Panc1 (cell line): Measurements from ENCODE around the gene PPP2R3B. TPM values are rescaled to one million over a fixed set of nuclear protein-coding genes. Genes with fewer than 3 reads are reported as not detected.

Experiments
- ATAC-seq: fragments of 200-7000 bp; cut with Tn5 transposase; 2 replicates; pipeline ENCODE4 v1.9.1; 2020; ENCODE audit warnings: mild to moderate bottlenecking, moderate library complexity
- BruUV-seq: library from RNA; stranded (reverse); fragments of 400-500 nt; replicated peaks from 2 replicates; lab custom pipeline; 2021; lab: Mats Ljungman, UMichigan
- CTCF ChIA-PET: fragments of 300-600 bp; sonication (Branson Sonifier 250); formaldehyde crosslinking; loops from one replicate; lab custom pipeline; 2022; ENCODE audit warnings: antibody characterized with exemption; lab: Charles Lee
- POLR2A ChIA-PET: fragments of 300-600 bp; sonication (Branson Sonifier 250); formaldehyde crosslinking; loops from one replicate; lab custom pipeline; 2022; ENCODE audit warnings: antibody characterized with exemption; lab: Charles Lee
- DNase-seq: peaks from one replicate; pipeline ENCODE4 v3.0.0-alpha.2; 2010; ENCODE audit warnings: low read depth, low spot score
- H3K27ac ChIP-seq: 2 replicates; pipeline ENCODE4 v1.5.1; 2011; ENCODE audit warnings: mild to moderate bottlenecking, low read length, inconsistent platforms
- H3K27me3 ChIP-seq: fragments of 200-500 bp; sonication (Bioruptor generic); 2 replicates; pipeline ENCODE4 v1.6.0; 2014; ENCODE audit warnings: low read length, inconsistent platforms; ENCODE audit not compliant: control insufficient read depth, insufficient read depth
- H3K36me3 ChIP-seq: fragments of 200-500 bp; sonication (Bioruptor generic); 2 replicates; pipeline ENCODE4 v1.5.1; 2014; ENCODE audit warnings: inconsistent platforms, mild to moderate bottlenecking, low read length, moderate library complexity; ENCODE audit not compliant: control insufficient read depth, insufficient read depth
- H3K4me1 ChIP-seq: 2 replicates; pipeline ENCODE4 v1.5.1; 2011; ENCODE audit warnings: inconsistent platforms, mild to moderate bottlenecking, low read length, moderate library complexity; ENCODE audit not compliant: control insufficient read depth, insufficient read depth
- H3K4me3 ChIP-seq, 2 experiments: 2 replicates each; pipeline ENCODE4 v1.5.1; 2011 to 2012; ENCODE audit warnings: low read depth in 2 of 2, low read length in 2 of 2, mild to moderate bottlenecking in 2 of 2, inconsistent platforms in 1 of 2, moderate library complexity in 1 of 2
- H3K9me3 ChIP-seq: fragments of 200-500 bp; sonication (Bioruptor generic); 2 replicates; pipeline ENCODE4 v1.5.1; 2014; ENCODE audit warnings: low read depth, mild to moderate bottlenecking, inconsistent platforms, low read length, moderate library complexity; ENCODE audit not compliant: control insufficient read depth, insufficient read depth
- CTCF ChIP-seq: fragments of 450-650 bp; IDR thresholded peaks from 2 replicates; pipeline ENCODE4 v1.5.1; 2017; ENCODE audit warnings: mild to moderate bottlenecking
- POLR2AphosphoS5 ChIP-seq: IDR thresholded peaks from 2 replicates; pipeline ENCODE4 v1.6.1; 2012; ENCODE audit warnings: mild to moderate bottlenecking, low read depth, low read length, moderate library complexity
- REST ChIP-seq, 2 experiments: IDR thresholded peaks; 2 replicates each; pipeline ENCODE4 v1.6.1; 2011 to 2012; ENCODE audit warnings: low read depth in 2 of 2, control low read depth in 1 of 2, low read length in 1 of 2, mild to moderate bottlenecking in 1 of 2, moderate library complexity in 1 of 2; ENCODE audit not compliant: insufficient read depth in 1 of 2
- SIN3A ChIP-seq: IDR thresholded peaks from 2 replicates; pipeline ENCODE4 v1.6.1; 2012; ENCODE audit warnings: low read depth, mild to moderate bottlenecking, low read length, moderate library complexity, borderline replicate concordance; ENCODE audit not compliant: insufficient read depth
- TCF7L2 ChIP-seq: IDR thresholded peaks from 2 replicates; pipeline ENCODE4 v1.6.1; 2011; ENCODE audit warnings: mild to moderate bottlenecking, low read depth, low read length, inconsistent platforms
- in situ Hi-C: cut with HindIII; loops from 2 replicates; pipeline ENCODE4 v1.10.0; 2016; ENCODE audit warnings: low sequenced_read_pairs, low pct_unique_long_range_greater_than_20kb
- intact Hi-C: fragments of 100-400 bp; cut with micrococcal nuclease; formaldehyde crosslinking; loops from one replicate; pipeline ENCODE4 v1.10.0; 2022; ENCODE audit not compliant: unreplicated experiment
- total RNA-seq: library from RNA; stranded (reverse); gene quantifications from one replicate; pipeline ENCODE4 v1.2.1, GENCODE V29; 2021; ENCODE audit not compliant: unreplicated experiment

Gene PPP2R3B
- total RNA-seq, 1 experiment from 2014 or later, result 19.2 TPM

GRCh38 chrX:290476-291166 lies 96.1 kb downstream of the PPP2R3B start:
- H3K27me3 ChIP-seq, result no peaks in the 10 kb centered on the region
- no peak for DNase-seq
- TF ChIP-seq POLR2AphosphoS5, result no peak
- no peak for TF ChIP-seq TCF7L2
- TF ChIP-seq CTCF, result no peak
- H3K36me3 ChIP-seq, result peaks cover 5% of the 10 kb centered on the region; the same call in 1 of the 2 replicates
- ChIA-PET POLR2A (no interaction called here), CTCF (no interaction called here)
- H3K27ac ChIP-seq, result no peak overlapping the region
- no TSS peak for BruUV-seq
- no peaks in the 10 kb centered on the region for H3K4me1 ChIP-seq
- no peak for ATAC-seq
- H3K9me3 ChIP-seq, result no peaks in the 10 kb centered on the region
- in situ Hi-C loops (no loop called here), intact Hi-C loops (no loop called here)
- H3K4me3 ChIP-seq, result no peak overlapping the region

- in situ Hi-C loops, result no loop called here
- BruUV-seq, result no TSS peak
- Histone ChIP-seq H3K4me3 (no peak overlapping the region), H3K27ac (no peak overlapping the region), H3K9me3 (no peaks in the 10 kb centered on the region), H3K36me3 (peaks cover 10% of the 10 kb centered on the region; the same call in 1 of the 2 replicates), H3K4me1 (no peaks in the 10 kb centered on the region), H3K27me3 (no peaks in the 10 kb centered on the region)
- TF ChIP-seq REST (IDR thresholded peaks at IDR 0.05; ENCODE audit: insufficient read depth in 1 of 2, low read depth in 2 of 2, low read length in 1 of 2), result no peak
- TF ChIP-seq TCF7L2, result no peak
- no peak for TF ChIP-seq CTCF
- no peak for TF ChIP-seq SIN3A
- TF ChIP-seq POLR2AphosphoS5, result no peak
- intact Hi-C loops, result no loop called here
- CTCF ChIA-PET, result no interaction called here
- DNase-seq (no peak), ATAC-seq (no peak)
- POLR2A ChIA-PET, result no interaction called here
Measured at GRCh38 chrX:288561-288991, 98.1 kb downstream of the PPP2R3B start.
